DND-41 (cell line): ENCODE measurements around the gene PIGQ.

Experiments used
- ATAC-seq: fragments of 200-7000 bp; cut with Tn5 transposase; 3 replicates; pipeline ENCODE4 v1.9.1; 2021; ENCODE audit warnings: low read depth; ENCODE audit not compliant: insufficient read depth
- DNase-seq: peaks from one replicate; pipeline ENCODE4 v3.0.0-alpha.2; 2020
- H2AFZ ChIP-seq: 2 replicates; pipeline ENCODE4 v1.6.0; 2012; ENCODE audit warnings: low read depth, low read length
- H3K27ac ChIP-seq: 2 replicates; pipeline ENCODE4 v1.5.1; 2012; ENCODE audit warnings: low read length, inconsistent platforms
- H3K27me3 ChIP-seq: fragments of 200-600 bp; sonication (generic); 2 replicates; pipeline ENCODE4 v1.6.0; 2012; ENCODE audit warnings: low read length, mild to moderate bottlenecking, inconsistent platforms; ENCODE audit not compliant: insufficient read depth, poor library complexity
- H3K36me3 ChIP-seq: 2 replicates; pipeline ENCODE4 v1.5.1; 2012; ENCODE audit warnings: low read length, inconsistent platforms; ENCODE audit not compliant: insufficient read depth
- H3K4me1 ChIP-seq: 2 replicates; pipeline ENCODE4 v1.5.1; 2012; ENCODE audit warnings: mild to moderate bottlenecking, low read length; ENCODE audit not compliant: insufficient read depth
- H3K4me2 ChIP-seq: 2 replicates; pipeline ENCODE4 v1.6.0; 2012; ENCODE audit warnings: mild to moderate bottlenecking, moderate library complexity, low read length, inconsistent platforms; ENCODE audit not compliant: insufficient read depth
- H3K4me3 ChIP-seq, 2 experiments: fragments of 200-600 bp in 1 of 2; shearing (Covaris generic) in 1 of 2; 2 replicates each; pipeline ENCODE4 v1.5.1; 2012 to 2016; ENCODE audit warnings: inconsistent platforms in 2 of 2, low read length in 2 of 2, mild to moderate bottlenecking in 2 of 2, low read depth in 1 of 2, moderate library complexity in 1 of 2
- H3K79me2 ChIP-seq: 2 replicates; pipeline ENCODE4 v1.6.0; 2012; ENCODE audit warnings: low read length, inconsistent platforms; ENCODE audit not compliant: insufficient read depth
- H3K9ac ChIP-seq: 2 replicates; pipeline ENCODE4 v1.6.0; 2012; ENCODE audit warnings: low read depth, mild to moderate bottlenecking, inconsistent platforms, low read length, moderate library complexity
- H3K9me3 ChIP-seq: 2 replicates; pipeline ENCODE4 v1.5.1; 2012; ENCODE audit warnings: low read length, moderate library complexity, mild to moderate bottlenecking, inconsistent platforms; ENCODE audit not compliant: insufficient read depth, severe bottlenecking
- H4K20me1 ChIP-seq: 2 replicates; pipeline ENCODE4 v1.6.0; 2012; ENCODE audit warnings: low read length; ENCODE audit not compliant: insufficient read depth
- EZH2 ChIP-seq: IDR thresholded peaks from 3 replicates; pipeline ENCODE4 v1.6.1; 2012; ENCODE audit warnings: borderline replicate concordance, low read depth, mild to moderate bottlenecking, moderate library complexity, low read length, inconsistent platforms; ENCODE audit not compliant: severe bottlenecking
- TF ChIP-seq, protein P1 (sequence below): IDR thresholded peaks from 2 replicates; pipeline ENCODE4 v1.5.1; 2012; ENCODE audit warnings: borderline replicate concordance, low read length, moderate library complexity, mild to moderate bottlenecking; ENCODE audit not compliant: poor library complexity, severe bottlenecking; ENCODE audit errors: extremely low read depth

Gene PIGQ

DNA sequence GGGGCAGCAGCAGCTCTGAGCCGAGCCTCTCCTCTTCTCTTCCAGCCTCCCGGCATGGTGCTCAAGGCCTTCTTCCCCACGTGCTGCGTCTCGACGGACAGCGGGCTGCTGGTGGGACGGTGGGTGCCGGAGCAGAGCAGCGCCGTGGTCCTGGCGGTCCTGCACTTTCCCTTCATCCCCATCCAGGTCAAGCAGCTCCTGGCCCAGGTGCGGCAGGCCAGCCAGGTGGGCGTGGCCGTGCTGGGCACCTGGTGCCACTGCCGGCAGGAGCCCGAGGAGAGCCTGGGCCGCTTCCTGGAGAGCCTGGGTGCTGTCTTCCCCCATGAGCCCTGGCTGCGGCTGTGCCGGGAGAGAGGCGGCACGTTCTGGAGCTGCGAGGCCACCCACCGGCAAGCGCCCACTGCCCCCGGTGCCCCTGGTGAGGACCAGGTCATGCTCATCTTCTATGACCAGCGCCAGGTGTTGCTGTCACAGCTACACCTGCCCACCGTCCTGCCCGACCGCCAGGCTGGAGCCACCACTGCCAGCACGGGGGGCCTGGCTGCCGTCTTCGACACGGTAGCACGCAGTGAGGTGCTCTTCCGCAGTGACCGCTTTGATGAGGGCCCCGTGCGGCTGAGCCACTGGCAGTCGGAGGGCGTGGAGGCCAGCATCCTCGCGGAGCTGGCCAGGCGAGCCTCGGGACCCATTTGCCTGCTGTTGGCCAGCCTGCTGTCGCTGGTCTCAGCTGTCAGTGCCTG lies 4.4 kb downstream of the PIGQ start:
- DNase-seq = no peak
- H3K27me3 ChIP-seq = no peaks in the 10 kb centered on the region
- ATAC-seq = no peak
- H3K4me1 ChIP-seq = peaks cover 19% of the 10 kb centered on the region
- H3K9ac ChIP-seq = no peak overlapping the region
- H4K20me1 ChIP-seq = peaks cover 32% of the 10 kb centered on the region
- no peak overlapping the region for H2AFZ ChIP-seq
- H3K79me2 ChIP-seq = peaks cover 39% of the 10 kb centered on the region
- peaks cover 47% of the 10 kb centered on the region for H3K36me3 ChIP-seq
- no peak overlapping the region for H3K4me3 ChIP-seq
- no peaks in the 10 kb centered on the region for H3K9me3 ChIP-seq
- no peak overlapping the region for H3K27ac ChIP-seq
- no peak for TF ChIP-seq EZH2
- TF ChIP-seq, protein P1, sequence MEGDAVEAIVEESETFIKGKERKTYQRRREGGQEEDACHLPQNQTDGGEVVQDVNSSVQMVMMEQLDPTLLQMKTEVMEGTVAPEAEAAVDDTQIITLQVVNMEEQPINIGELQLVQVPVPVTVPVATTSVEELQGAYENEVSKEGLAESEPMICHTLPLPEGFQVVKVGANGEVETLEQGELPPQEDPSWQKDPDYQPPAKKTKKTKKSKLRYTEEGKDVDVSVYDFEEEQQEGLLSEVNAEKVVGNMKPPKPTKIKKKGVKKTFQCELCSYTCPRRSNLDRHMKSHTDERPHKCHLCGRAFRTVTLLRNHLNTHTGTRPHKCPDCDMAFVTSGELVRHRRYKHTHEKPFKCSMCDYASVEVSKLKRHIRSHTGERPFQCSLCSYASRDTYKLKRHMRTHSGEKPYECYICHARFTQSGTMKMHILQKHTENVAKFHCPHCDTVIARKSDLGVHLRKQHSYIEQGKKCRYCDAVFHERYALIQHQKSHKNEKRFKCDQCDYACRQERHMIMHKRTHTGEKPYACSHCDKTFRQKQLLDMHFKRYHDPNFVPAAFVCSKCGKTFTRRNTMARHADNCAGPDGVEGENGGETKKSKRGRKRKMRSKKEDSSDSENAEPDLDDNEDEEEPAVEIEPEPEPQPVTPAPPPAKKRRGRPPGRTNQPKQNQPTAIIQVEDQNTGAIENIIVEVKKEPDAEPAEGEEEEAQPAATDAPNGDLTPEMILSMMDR = no peak
- H3K4me2 ChIP-seq = no peak overlapping the region

DNA sequence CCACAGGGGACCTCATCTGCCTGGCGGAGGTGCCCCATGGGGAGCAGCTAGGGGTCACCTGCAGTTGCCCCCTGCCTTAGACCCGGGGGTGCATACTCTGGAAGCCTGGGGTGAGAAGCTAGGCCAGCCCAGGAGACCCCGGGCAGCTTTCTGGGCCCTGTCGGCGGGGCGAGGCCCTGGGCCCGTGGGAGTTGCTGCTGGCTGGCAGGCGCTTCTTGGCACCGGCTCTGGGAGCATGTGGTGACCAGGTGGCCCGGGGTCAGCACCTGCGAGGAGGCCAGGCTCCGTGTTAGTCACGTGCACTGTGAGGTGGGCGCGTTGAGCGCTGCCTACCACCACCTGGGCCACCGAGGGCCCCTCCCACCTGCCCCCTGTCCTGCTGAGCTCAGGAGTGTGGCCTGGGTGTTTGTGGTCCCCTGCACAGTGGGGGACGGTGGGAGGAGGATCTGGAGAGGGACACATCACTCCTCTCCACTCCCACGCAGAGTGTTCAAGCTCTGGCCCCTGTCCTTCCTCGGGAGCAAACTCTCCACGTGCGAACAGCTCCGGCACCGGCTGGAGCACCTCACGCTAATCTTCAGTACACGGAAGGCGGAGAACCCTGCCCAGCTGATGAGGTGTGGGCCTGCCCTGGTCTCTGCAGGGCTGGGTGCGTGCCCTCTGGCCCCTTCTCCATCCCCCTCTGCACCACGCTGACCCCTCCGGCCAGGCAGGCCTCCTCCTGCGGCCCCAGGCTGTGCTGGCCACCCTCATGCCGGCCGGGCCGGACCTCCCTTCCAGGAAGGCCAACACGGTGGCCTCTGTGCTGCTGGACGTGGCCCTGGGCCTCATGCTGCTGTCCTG lies 5.8 kb downstream of the PIGQ start:
- H3K4me1 ChIP-seq = peaks cover 15% of the 10 kb centered on the region
- H4K20me1 ChIP-seq = peaks cover 32% of the 10 kb centered on the region
- no peak for TF ChIP-seq EZH2
- TF ChIP-seq, protein P1 = no peak
- H3K79me2 ChIP-seq = peaks cover 26% of the 10 kb centered on the region
- no peak overlapping the region for H3K4me2 ChIP-seq
- no peaks in the 10 kb centered on the region for H3K27me3 ChIP-seq
- no peak overlapping the region for H2AFZ ChIP-seq
- ATAC-seq = no peak
- no peak overlapping the region for H3K27ac ChIP-seq
- peaks cover 56% of the 10 kb centered on the region for H3K36me3 ChIP-seq
- no peaks in the 10 kb centered on the region for H3K9me3 ChIP-seq
- no peak overlapping the region for H3K4me3 ChIP-seq
- no peak overlapping the region for H3K9ac ChIP-seq
- no peak for DNase-seq

DNA sequence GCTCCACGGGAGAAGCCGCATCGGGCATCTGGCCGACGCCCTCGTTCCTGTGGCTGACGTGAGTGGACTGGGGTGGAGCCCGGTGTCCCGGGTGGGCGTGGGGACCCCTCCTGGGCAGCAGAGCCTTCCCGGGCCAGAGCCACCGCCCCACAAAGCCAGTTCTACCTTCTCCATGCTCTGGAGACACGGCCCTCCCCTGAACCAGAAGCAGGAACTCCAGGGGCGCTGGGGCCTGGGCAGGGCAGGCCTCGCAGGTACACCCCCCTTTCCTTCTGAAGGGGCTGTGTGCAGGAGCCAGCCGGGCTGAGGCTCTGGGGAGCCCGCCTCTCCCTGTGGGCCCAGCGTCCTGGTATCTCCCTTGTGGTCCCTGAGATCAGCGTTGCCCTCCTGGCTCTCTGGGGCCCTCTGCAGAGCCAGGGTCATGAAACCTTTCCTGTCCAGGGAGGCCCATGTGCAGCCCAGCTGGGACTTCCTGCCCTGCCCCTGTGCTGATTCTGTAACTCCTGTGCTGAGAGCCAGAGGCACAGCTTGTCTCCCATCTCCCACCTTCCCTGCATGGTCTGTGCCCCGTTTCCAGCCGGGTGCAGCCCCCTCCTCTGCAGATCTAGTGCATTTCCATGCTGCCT lies 6.5 kb downstream of the PIGQ start:
- Histone ChIP-seq H3K27me3 (no peaks in the 10 kb centered on the region), H3K4me2 (no peak overlapping the region), H3K9ac (no peak overlapping the region), H3K36me3 (peaks cover 61% of the 10 kb centered on the region), H2AFZ (no peak overlapping the region), H3K4me3 (no peak overlapping the region), H3K27ac (0 out of 2 replicates have a peak overlapping the region, but pooled peaks have one; percentile 44), H3K9me3 (no peaks in the 10 kb centered on the region), H4K20me1 (peaks cover 25% of the 10 kb centered on the region), H3K4me1 (peaks cover 7% of the 10 kb centered on the region), H3K79me2 (peaks cover 19% of the 10 kb centered on the region)
- DNase-seq (no peak), ATAC-seq (no peak)
- TF ChIP-seq EZH2 = no peak
- TF ChIP-seq, protein P1 = no peak
